Measurements from ENCODE around the gene TAF4. TPM values are rescaled to one million over a fixed set of nuclear protein-coding genes. Genes with fewer than 3 reads are reported as not detected.
"Not testable (repeated sequence)": the region's sequence is repeated elsewhere in the genome, so short reads cannot be mapped to it uniquely, and the experiment has no call there.

The TAF4 gene
- total and polyA plus RNA-seq, 2 donors (not counting 1 experiment from before 2014, with no cell fraction given): 2.6 to 3.0 TPM

DNA sequence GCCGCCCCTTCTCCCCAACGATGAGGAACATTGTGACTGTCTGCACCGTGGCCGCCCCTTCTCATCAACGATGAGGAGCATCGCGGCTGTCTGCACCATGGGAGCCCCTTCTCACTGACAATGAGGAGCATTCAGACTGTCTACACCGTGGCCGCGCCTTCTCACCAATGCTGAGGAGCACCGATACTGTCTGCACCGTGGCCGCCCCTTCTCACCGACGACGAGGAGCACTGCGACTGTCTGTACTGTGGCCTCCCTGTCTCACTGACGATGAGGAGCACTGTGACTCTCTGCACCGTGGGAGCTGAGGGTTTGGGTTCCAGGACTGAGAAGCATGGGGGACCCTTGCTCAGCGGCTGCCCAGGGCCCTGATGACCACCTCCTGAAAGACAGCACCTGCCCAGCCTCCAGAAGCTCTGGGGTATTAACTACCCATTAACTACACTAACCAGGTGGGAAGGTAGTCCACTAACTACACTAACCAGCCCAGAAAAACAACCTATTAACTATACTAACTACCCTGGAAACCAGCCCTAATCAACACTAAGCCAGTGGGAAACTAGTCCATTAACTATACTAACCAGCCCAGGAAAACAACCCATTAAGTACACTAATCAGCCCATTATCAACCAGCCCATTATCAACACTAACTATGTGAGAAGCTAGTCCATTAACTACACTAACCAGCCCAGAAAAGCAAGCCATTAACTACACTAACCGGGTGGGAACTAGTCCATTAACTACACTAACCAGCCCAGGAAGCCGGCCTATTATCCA is 116.9 kb downstream of the TAF4 start:
- Histone ChIP-seq H3K4me2 (ENCODE audit: extremely low read depth, insufficient read depth, low read length) (no peak overlapping the region), H3K4me1 (ENCODE audit: control insufficient read depth, extremely low read depth, insufficient read depth, low read length) (no peaks in the 10 kb centered on the region), H4K20me1 (ENCODE audit: control insufficient read depth, extremely low read depth, insufficient read depth, low read length) (no peaks in the 10 kb centered on the region), H2AFZ (ENCODE audit: low read length) (no peak overlapping the region), H3K9ac (ENCODE audit: insufficient read depth, low read length) (no peak overlapping the region), H3K36me3 (ENCODE audit: control insufficient read depth, insufficient read depth, low read length) (no peaks in the 10 kb centered on the region), H3K27me3 (ENCODE audit: control insufficient read depth, insufficient read depth, low read length) (no peaks in the 10 kb centered on the region), H3K79me2 (ENCODE audit: control insufficient read depth, insufficient read depth, low read length) (no peaks in the 10 kb centered on the region), H3K27ac (ENCODE audit: insufficient read depth, low read length) (no peak overlapping the region), H3K4me3 (replicated peaks in 1 of 4; ENCODE audit: control extremely low read depth in 1 of 4, insufficient read depth in 1 of 4, low read depth in 3 of 4, low read length in 4 of 4) (no peak overlapping the region), H3K9me3 (ENCODE audit: control insufficient read depth, insufficient read depth, low read depth, low read length) (no peaks in the 10 kb centered on the region)
- no peak for DNase-seq (ENCODE audit: low read depth in 2 of 2)
- no peak for TF ChIP-seq EZH2 (IDR thresholded peaks at IDR 0.05; ENCODE audit: low read length, missing control alignments)
- TF ChIP-seq, protein P1, sequence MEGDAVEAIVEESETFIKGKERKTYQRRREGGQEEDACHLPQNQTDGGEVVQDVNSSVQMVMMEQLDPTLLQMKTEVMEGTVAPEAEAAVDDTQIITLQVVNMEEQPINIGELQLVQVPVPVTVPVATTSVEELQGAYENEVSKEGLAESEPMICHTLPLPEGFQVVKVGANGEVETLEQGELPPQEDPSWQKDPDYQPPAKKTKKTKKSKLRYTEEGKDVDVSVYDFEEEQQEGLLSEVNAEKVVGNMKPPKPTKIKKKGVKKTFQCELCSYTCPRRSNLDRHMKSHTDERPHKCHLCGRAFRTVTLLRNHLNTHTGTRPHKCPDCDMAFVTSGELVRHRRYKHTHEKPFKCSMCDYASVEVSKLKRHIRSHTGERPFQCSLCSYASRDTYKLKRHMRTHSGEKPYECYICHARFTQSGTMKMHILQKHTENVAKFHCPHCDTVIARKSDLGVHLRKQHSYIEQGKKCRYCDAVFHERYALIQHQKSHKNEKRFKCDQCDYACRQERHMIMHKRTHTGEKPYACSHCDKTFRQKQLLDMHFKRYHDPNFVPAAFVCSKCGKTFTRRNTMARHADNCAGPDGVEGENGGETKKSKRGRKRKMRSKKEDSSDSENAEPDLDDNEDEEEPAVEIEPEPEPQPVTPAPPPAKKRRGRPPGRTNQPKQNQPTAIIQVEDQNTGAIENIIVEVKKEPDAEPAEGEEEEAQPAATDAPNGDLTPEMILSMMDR (conservative IDR thresholded peaks at IDR 0.05 in 1 of 2, IDR thresholded peaks at IDR 0.05 in 1 of 2; ENCODE audit: low read depth in 1 of 2, low read length in 2 of 2): no peak

DNA sequence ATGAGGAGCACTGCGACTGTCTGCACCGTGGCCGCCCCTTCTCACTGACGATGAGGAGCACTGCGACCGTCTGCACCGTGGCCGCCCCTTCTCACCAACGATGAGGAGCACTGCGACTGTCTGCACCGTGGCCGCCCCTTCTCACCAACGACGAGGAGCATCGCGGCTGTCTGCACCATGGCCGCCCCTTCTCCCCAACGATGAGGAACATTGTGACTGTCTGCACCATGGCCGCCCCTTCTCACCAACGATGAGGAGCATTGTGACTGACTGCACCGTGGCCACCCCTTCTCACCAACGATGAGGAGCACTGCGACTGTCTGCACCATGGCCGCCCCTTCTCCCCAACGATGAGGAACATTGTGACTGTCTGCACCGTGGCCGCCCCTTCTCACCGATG is 117.6 kb downstream of the TAF4 start:
- H3K36me3 ChIP-seq (ENCODE audit: control insufficient read depth, insufficient read depth, low read length); H3K27ac ChIP-seq (ENCODE audit: insufficient read depth, low read length); H3K27me3 ChIP-seq (ENCODE audit: control insufficient read depth, insufficient read depth, low read length); H3K4me3 ChIP-seq (replicated peaks in 1 of 4; ENCODE audit: control extremely low read depth in 1 of 4, insufficient read depth in 1 of 4, low read depth in 3 of 4, low read length in 4 of 4); H3K9ac ChIP-seq (ENCODE audit: insufficient read depth, low read length); H3K9me3 ChIP-seq (ENCODE audit: control insufficient read depth, insufficient read depth, low read depth, low read length); DNase-seq (ENCODE audit: low read depth in 2 of 2); H2AFZ ChIP-seq (ENCODE audit: low read length); H3K4me2 ChIP-seq (ENCODE audit: extremely low read depth, insufficient read depth, low read length); H4K20me1 ChIP-seq (ENCODE audit: control insufficient read depth, extremely low read depth, insufficient read depth, low read length); H3K79me2 ChIP-seq (ENCODE audit: control insufficient read depth, insufficient read depth, low read length); H3K4me1 ChIP-seq (ENCODE audit: control insufficient read depth, extremely low read depth, insufficient read depth, low read length): not testable (repeated sequence)

DNA sequence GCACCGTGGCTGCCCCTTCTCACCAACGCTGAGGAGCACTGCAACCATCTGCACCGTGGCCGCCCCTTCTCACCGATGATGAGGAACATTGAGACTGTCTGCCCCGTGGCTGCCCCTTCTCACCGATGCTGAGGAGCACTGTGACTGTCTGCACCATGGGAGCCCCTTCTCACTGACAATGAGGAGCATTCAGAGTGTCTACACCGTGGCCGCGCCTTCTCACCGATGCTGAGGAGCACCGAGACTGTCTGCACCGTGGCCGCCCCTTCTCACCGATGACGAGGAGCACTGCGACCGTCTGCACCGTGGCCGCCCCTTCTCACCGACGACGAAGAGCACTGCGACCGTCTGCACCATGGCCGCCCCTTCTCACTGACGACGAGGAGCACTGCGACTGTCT is 120.2 kb downstream of the TAF4 start:
- not testable (repeated sequence) for DNase-seq (ENCODE audit: low read depth in 2 of 2); H3K79me2 ChIP-seq (ENCODE audit: control insufficient read depth, insufficient read depth, low read length); H2AFZ ChIP-seq (ENCODE audit: low read length); H3K9ac ChIP-seq (ENCODE audit: insufficient read depth, low read length); H3K4me3 ChIP-seq (replicated peaks in 1 of 4; ENCODE audit: control extremely low read depth in 1 of 4, insufficient read depth in 1 of 4, low read depth in 3 of 4, low read length in 4 of 4); H3K4me1 ChIP-seq (ENCODE audit: control insufficient read depth, extremely low read depth, insufficient read depth, low read length); H3K36me3 ChIP-seq (ENCODE audit: control insufficient read depth, insufficient read depth, low read length); H3K27me3 ChIP-seq (ENCODE audit: control insufficient read depth, insufficient read depth, low read length); H3K9me3 ChIP-seq (ENCODE audit: control insufficient read depth, insufficient read depth, low read depth, low read length); H4K20me1 ChIP-seq (ENCODE audit: control insufficient read depth, extremely low read depth, insufficient read depth, low read length); H3K4me2 ChIP-seq (ENCODE audit: extremely low read depth, insufficient read depth, low read length); H3K27ac ChIP-seq (ENCODE audit: insufficient read depth, low read length)

DNA sequence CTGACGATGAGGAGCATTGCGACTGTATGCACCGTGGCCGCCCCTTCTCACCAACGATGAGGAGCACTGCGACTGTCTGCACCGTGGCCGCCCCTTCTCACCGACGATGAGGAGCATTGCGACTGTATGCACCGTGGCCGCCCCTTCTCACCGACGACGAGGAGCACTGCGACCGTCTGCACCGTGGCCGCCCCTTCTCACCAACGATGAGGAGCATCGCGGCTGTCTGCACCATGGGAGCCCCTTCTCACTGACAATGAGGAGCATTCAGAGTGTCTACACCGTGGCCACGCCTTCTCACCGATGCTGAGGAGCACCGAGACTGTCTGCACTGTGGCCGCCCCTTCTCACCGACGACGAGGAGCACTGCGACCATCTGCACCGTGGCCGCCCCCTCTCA is 120.7 kb downstream of the TAF4 start:
- H3K27me3 ChIP-seq (ENCODE audit: control insufficient read depth, insufficient read depth, low read length); H3K4me2 ChIP-seq (ENCODE audit: extremely low read depth, insufficient read depth, low read length); H3K27ac ChIP-seq (ENCODE audit: insufficient read depth, low read length); H4K20me1 ChIP-seq (ENCODE audit: control insufficient read depth, extremely low read depth, insufficient read depth, low read length); H3K36me3 ChIP-seq (ENCODE audit: control insufficient read depth, insufficient read depth, low read length); H3K9me3 ChIP-seq (ENCODE audit: control insufficient read depth, insufficient read depth, low read depth, low read length); H3K9ac ChIP-seq (ENCODE audit: insufficient read depth, low read length); H3K79me2 ChIP-seq (ENCODE audit: control insufficient read depth, insufficient read depth, low read length); DNase-seq (ENCODE audit: low read depth in 2 of 2); H2AFZ ChIP-seq (ENCODE audit: low read length); H3K4me3 ChIP-seq (replicated peaks in 1 of 4; ENCODE audit: control extremely low read depth in 1 of 4, insufficient read depth in 1 of 4, low read depth in 3 of 4, low read length in 4 of 4); H3K4me1 ChIP-seq (ENCODE audit: control insufficient read depth, extremely low read depth, insufficient read depth, low read length): not testable (repeated sequence)

Measured in fibroblast of lung (primary cell).